CD4-positive, alpha-beta T cell treated with Interleukin-17A for 1 hour (primary cell): Measurements from ENCODE around the gene CORIN.
"Not testable (repeated sequence)": the region's sequence is repeated elsewhere in the genome, so short reads cannot be mapped to it uniquely, and the experiment has no call there.

Experiments
- DNase-seq: peaks from one replicate; pipeline ENCODE4 v3.0.0-alpha.2; 2020

The CORIN gene

GRCh38 chr4:47553329-47554125 lies 284.3 kb downstream of the CORIN start:
- no peak for DNase-seq

GRCh38 chr4:47551682-47552081 lies 286.2 kb downstream of the CORIN start:
- no peak for DNase-seq

GRCh38 chr4:47550899-47551548 lies 286.8 kb downstream of the CORIN start:
- DNase-seq: no peak

GRCh38 chr4:47550357-47550756 lies 287.5 kb downstream of the CORIN start:
- DNase-seq: not testable (repeated sequence)
